Esophagus squamous epithelium (tissue), 5 donors: ENCODE measurements around the gene TNIK. TPM values are rescaled to one million over a fixed set of nuclear protein-coding genes. Genes with fewer than 3 reads are reported as not detected.

Experiments used
- DNase-seq: peaks from one replicate; lab custom pipeline; 2025; lab: John Stamatoyannopoulos, UW
- H3K27ac ChIP-seq, 4 donors: fragments of 200-600 bp; sonication (generic); one replicate each; pipeline ENCODE4 v1.5.1; 2016 to 2019; ENCODE audit warnings: mild to moderate bottlenecking in 1 of 4
- H3K27me3 ChIP-seq, 4 donors: fragments of 200-600 bp; sonication (generic); 1 replicate in 3 of 4; 2 replicates in 1 of 4; pipeline versions ENCODE4 v1.5.1 to v1.6.0; 2017 to 2021; ENCODE audit warnings: antibody characterized with exemption in 1 of 4
- H3K36me3 ChIP-seq, 3 donors: fragments of 200-600 bp; sonication (generic); one replicate each; pipeline ENCODE4 v1.5.1; 2016 to 2019
- H3K4me1 ChIP-seq, 3 donors: fragments of 200-600 bp; sonication (generic); one replicate each; pipeline ENCODE4 v1.5.1; 2017 to 2019
- H3K4me3 ChIP-seq, 4 donors: fragments of 200-600 bp; sonication (generic); 1 replicate in 3 of 4; 2 replicates in 1 of 4; pipeline ENCODE4 v1.5.1; 2016 to 2019; ENCODE audit warnings: mild to moderate bottlenecking in 2 of 4, moderate library complexity in 1 of 4
- H3K9me3 ChIP-seq, 3 donors: fragments of 200-600 bp; sonication (generic); one replicate each; pipeline ENCODE4 v1.5.1; 2016 to 2019
- CTCF ChIP-seq, 6 experiments: fragments of 450-650 bp in 4 of 6; fragments of 200-600 bp in 2 of 6; sonication (generic) in 2 of 6; IDR thresholded peaks; one replicate each; pipeline ENCODE4 v1.5.1; 2016 to 2019; ENCODE audit warnings: antibody characterized with exemption in 6 of 6, mild to moderate bottlenecking in 4 of 6, moderate library complexity in 4 of 6
- POLR2A ChIP-seq, 4 donors: fragments of 450-650 bp; IDR thresholded peaks; one replicate each; pipeline ENCODE4 v1.6.1; 2017; ENCODE audit warnings: antibody characterized with exemption in 4 of 4, mild to moderate bottlenecking in 4 of 4, moderate library complexity in 3 of 4
- WGBS, 2 donors: methylation state at CpG; one replicate each; pipeline ENCODE4 v1.1.5; 2018; 5-methylcytosine and 5-hydroxymethylcytosine counted together
- intact Hi-C: fragments of 100-400 bp; cut with DNase I; formaldehyde crosslinking; loops from one replicate; pipeline ENCODE4 v1.15.0; 2022
- total RNA-seq, 4 donors: library from RNA; depleted of rRNA; stranded (reverse); fragments of >200 nt; gene quantifications; one replicate each; pipeline ENCODE4 v1.1.0, GENCODE V29; 2016
- donor health status: DM: yes; HTN: yes; CAD: no.

TNIK gene
- total RNA-seq, 4 donors from 2014 or later = 2.2 to 11.6 (median 4.7) TPM

DNA sequence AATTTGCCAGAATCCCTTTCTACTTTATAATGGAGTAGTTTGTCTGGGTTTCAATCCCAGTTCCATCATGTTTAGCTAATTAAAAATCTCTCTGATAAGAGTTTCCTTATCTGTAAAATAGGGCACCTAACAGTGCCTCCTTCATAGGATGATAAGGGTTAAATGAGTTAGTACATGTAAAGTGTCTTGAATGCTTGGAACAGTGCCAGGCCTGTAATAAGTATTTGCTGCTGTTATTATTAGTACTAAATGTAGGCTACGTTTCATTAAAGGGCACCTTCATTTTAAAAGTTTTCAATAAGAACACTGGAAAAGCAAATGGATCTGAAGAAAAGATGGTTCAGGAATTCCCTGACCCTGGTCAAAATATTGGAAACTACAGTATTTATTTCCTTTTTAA, 421.9 kb downstream of the TNIK start:
- no peak for TF ChIP-seq POLR2A (IDR thresholded peaks at IDR 0.05)
- no peak for TF ChIP-seq CTCF (IDR thresholded peaks at IDR 0.05)
- 15 to 35% methylated on average over 1 of the region's 1 CpG for WGBS, 2 donors
- Histone ChIP-seq H3K27me3 (peaks cover 0 to 35% (median 0%) of the 10 kb centered on the region in 4 donors), H3K36me3 (no peaks in the 10 kb centered on the region), H3K4me1 (no peaks in the 10 kb centered on the region), H3K4me3 (no peak overlapping the region), H3K9me3 (no peaks in the 10 kb centered on the region), H3K27ac (no peak overlapping the region)
- intact Hi-C loops = no loop called here
- DNase-seq = no peak

- Histone ChIP-seq H3K9me3 (no peaks in the 10 kb centered on the region), H3K27me3 (peaks cover 0 to 58% (median 0%) of the 10 kb centered on the region in 4 donors), H3K4me3 (peak overlapping the region; percentile 0 to 53 (median 26)), H3K36me3 (no peaks in the 10 kb centered on the region), H3K4me1 (peaks cover 6 to 17% (median 8%) of the 10 kb centered on the region in 3 donors), H3K27ac (no peak overlapping the region)
- intact Hi-C loops = no loop called here
- no peak for DNase-seq
- 28 to 37% methylated on average over 8 of the region's 8 CpGs for WGBS, 2 donors
- TF ChIP-seq POLR2A (IDR thresholded peaks at IDR 0.05) (no peak), CTCF (IDR thresholded peaks at IDR 0.05) (no peak)
Observed at GRCh38 chr3:171028779-171029232, 431.4 kb downstream of the TNIK start.

DNA sequence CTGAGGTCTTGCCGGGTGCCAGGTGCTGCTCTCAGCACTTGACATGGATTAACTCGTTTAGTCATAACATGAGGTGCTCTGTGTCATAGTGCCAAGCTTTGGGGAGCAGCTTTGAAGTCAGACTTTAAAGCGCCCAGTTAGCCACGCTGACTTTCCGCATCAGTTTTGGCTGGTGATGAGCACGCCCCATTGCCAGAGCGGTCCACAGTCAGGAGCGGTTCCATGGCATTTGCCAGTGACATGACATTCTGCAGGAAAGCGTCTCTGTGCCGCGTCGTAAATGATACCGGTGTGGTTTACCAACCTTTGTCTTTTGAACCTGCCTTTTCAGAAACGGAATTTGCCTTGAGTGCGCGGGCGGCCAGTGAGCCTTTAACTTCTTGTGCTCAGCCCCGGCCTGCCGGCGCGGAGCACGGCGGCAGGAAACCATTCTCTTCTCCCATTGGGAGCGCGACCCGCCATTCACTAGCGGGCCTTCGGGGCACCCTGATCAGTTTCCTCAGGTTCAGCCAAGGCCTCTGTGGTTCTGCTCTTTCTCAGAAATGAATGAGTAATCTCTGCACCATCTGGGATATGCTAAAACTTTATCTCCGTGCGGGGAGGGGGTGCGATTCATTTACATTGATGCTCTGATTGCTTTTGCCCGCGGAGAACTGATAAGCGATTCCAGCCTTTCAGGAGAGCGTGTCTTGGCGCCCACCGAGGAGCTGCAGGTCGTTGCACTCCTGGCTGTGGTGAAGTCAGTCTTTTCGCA, 432.0 kb downstream of the TNIK start:
- H3K4me3 ChIP-seq = peak overlapping the region; percentile 0 to 53 (median 26)
- intact Hi-C loops = no loop called here
- TF ChIP-seq CTCF (IDR thresholded peaks at IDR 0.05) = no peak
- TF ChIP-seq POLR2A (IDR thresholded peaks at IDR 0.05) = no peak
- H3K36me3 ChIP-seq = no peaks in the 10 kb centered on the region
- no peak for DNase-seq
- WGBS, 2 donors = 12 to 21% methylated on average over 23 of the region's 39 CpGs
- no peak overlapping the region for H3K27ac ChIP-seq
- peaks cover 6 to 17% (median 8%) of the 10 kb centered on the region in 3 donors for H3K4me1 ChIP-seq
- H3K27me3 ChIP-seq = peaks cover 0 to 63% (median 0%) of the 10 kb centered on the region in 4 donors
- no peaks in the 10 kb centered on the region for H3K9me3 ChIP-seq

DNA sequence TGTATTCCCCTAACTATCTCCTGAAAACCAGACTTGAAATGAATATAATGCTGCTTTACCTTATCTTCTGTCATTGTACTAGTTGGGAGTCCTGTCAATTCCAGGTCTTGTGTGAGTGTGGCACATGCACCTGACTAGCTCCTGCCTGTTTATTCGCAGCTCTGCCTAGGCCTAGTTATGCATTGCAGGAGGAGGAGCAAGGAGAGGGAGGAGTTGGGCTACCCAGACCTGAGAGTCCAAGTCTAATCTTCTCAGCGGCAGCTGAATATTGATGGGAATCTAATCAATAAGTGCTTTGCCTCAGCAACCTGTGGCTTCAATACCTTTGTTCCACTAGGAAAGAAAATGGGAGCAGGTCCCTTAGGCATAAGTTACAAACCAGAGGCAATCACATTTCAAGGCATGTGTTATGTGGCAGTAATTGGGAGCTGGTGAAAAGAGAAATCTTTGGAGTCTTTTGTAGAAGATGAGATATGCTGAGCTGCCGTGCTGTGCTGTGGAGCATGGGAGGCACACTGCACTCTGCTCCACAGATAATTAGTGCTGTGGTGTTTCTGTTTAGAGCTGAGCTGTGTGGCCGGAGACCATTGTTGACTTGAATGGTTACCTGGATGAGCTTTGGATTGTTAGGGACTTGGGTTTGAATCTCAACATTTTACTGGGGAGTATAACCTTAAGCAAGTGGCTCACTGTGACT, 433.5 kb downstream of the TNIK start, which contains the start of gene SLC2A2:
Gene SLC2A2, minus strand, starts transcription at position 124 of the 697 bp plus-strand sequence. Its CDS starts 50 bp downstream, at position 74.
- Histone ChIP-seq H3K36me3 (no peaks in the 10 kb centered on the region), H3K27ac (no peak within 1 kb of the TSS), H3K27me3 (peaks cover 0 to 77% (median 0%) of the 10 kb centered on the region in 4 donors), H3K9me3 (no peaks in the 10 kb centered on the region), H3K4me1 (peaks cover 6 to 17% (median 8%) of the 10 kb centered on the region in 3 donors), H3K4me3 (no peak within 1 kb of the TSS)
- no peak for DNase-seq
- intact Hi-C loops = no loop called here
- 84 to 97% methylated on average over 4 of the region's 4 CpGs for WGBS, 2 donors
- TF ChIP-seq POLR2A (IDR thresholded peaks at IDR 0.05) = no peak
- no peak for TF ChIP-seq CTCF (IDR thresholded peaks at IDR 0.05)

- TF ChIP-seq CTCF (IDR thresholded peaks at IDR 0.05) (no peak), POLR2A (IDR thresholded peaks at IDR 0.05) (no peak)
- no peak for DNase-seq
- Histone ChIP-seq H3K4me1 (peaks cover 2 to 11% (median 3%) of the 10 kb centered on the region in 3 donors), H3K36me3 (no peaks in the 10 kb centered on the region), H3K27me3 (peaks cover 0 to 69% (median 0%) of the 10 kb centered on the region in 4 donors), H3K9me3 (no peaks in the 10 kb centered on the region), H3K27ac (no peak overlapping the region), H3K4me3 (no peak overlapping the region)
- intact Hi-C loops = no loop called here
Observed at GRCh38 chr3:171023566-171023965, 436.6 kb downstream of the TNIK start.
